Measurements from ENCODE around the gene USP9X. TPM values are rescaled to one million over a fixed set of nuclear protein-coding genes. Genes with fewer than 3 reads are reported as not detected.

USP9X gene
- total and polyA plus RNA-seq, 2 experiments from 2014 or later: 23.8 to 114 TPM

- 82% methylated on average over 6 of the region's 6 CpGs for WGBS (ENCODE audit: low lambda C conversion rate, missing lambda C conversion rate)
- no peaks in the 10 kb centered on the region for H3K79me2 ChIP-seq
These were observed 42.0 kb upstream of the USP9X start for GRCh38 chrX:41043196-41043595.

GRCh38 chrX:41043674-41044345, 41.4 kb upstream of the USP9X start:
- Histone ChIP-seq H3K4me2 (no peak overlapping the region), H3K9me3 (ENCODE audit: low read depth) (no peaks in the 10 kb centered on the region), H3K27ac (no peak overlapping the region), H3K27me3 (no peaks in the 10 kb centered on the region), H4K20me1 (ENCODE audit: insufficient read depth, poor library complexity, severe bottlenecking) (no peaks in the 10 kb centered on the region), H3K9me2 (replicated peaks; ENCODE audit: insufficient read depth) (no peaks in the 10 kb centered on the region), H3K4me3 (no peak overlapping the region), H3K36me3 (replicated peaks; ENCODE audit: insufficient read depth, low read depth) (no peaks in the 10 kb centered on the region), H3K4me1 (ENCODE audit: insufficient read depth) (no peaks in the 10 kb centered on the region), H2AFZ (no peak overlapping the region), H3K79me2 (no peaks in the 10 kb centered on the region)
- TF ChIP-seq EZH2 (IDR thresholded peaks at IDR 0.05; ENCODE audit: borderline replicate concordance) (no peak), CTCF (IDR thresholded peaks at IDR 0.05; ENCODE audit: poor library complexity) (no peak), EZH2phosphoT487 (IDR thresholded peaks at IDR 0.05; ENCODE audit: low read depth, severe bottlenecking, unreplicated experiment) (no peak)
- WGBS (ENCODE audit: low lambda C conversion rate, missing lambda C conversion rate): 81% methylated on average over 6 of the region's 6 CpGs
- no peak for DNase-seq (ENCODE audit: low spot score)

More at GRCh38 chrX:41043196-41043595, 42.0 kb upstream of the USP9X start:
- H3K9me2 ChIP-seq (replicated peaks; ENCODE audit: insufficient read depth): no peaks in the 10 kb centered on the region
- no peak overlapping the region for H3K27ac ChIP-seq
- H4K20me1 ChIP-seq (ENCODE audit: insufficient read depth, poor library complexity, severe bottlenecking): no peaks in the 10 kb centered on the region
- H3K4me1 ChIP-seq (ENCODE audit: insufficient read depth): no peaks in the 10 kb centered on the region
- DNase-seq (ENCODE audit: low spot score): no peak
- no peak for TF ChIP-seq EZH2phosphoT487 (IDR thresholded peaks at IDR 0.05; ENCODE audit: low read depth, severe bottlenecking, unreplicated experiment)
- TF ChIP-seq EZH2 (IDR thresholded peaks at IDR 0.05; ENCODE audit: borderline replicate concordance): no peak
- no peak for TF ChIP-seq CTCF (IDR thresholded peaks at IDR 0.05; ENCODE audit: poor library complexity)
- H3K27me3 ChIP-seq: no peaks in the 10 kb centered on the region
- no peak overlapping the region for H3K4me2 ChIP-seq
- no peaks in the 10 kb centered on the region for H3K36me3 ChIP-seq (replicated peaks; ENCODE audit: insufficient read depth, low read depth)
- no peak overlapping the region for H3K4me3 ChIP-seq
- H3K9me3 ChIP-seq (ENCODE audit: low read depth): no peaks in the 10 kb centered on the region
- H2AFZ ChIP-seq: no peak overlapping the region

- Histone ChIP-seq H3K4me2 (peak overlapping the region; percentile 44), H3K79me2 (no peaks in the 10 kb centered on the region), H3K9me2 (replicated peaks; ENCODE audit: insufficient read depth) (no peaks in the 10 kb centered on the region), H3K27me3 (no peaks in the 10 kb centered on the region), H3K9me3 (ENCODE audit: low read depth) (no peaks in the 10 kb centered on the region), H3K36me3 (replicated peaks; ENCODE audit: insufficient read depth, low read depth) (no peaks in the 10 kb centered on the region), H4K20me1 (ENCODE audit: insufficient read depth, poor library complexity, severe bottlenecking) (no peaks in the 10 kb centered on the region), H3K27ac (peak overlapping the region; percentile 50), H3K4me3 (no peak overlapping the region), H2AFZ (no peak overlapping the region), H3K4me1 (ENCODE audit: insufficient read depth) (no peaks in the 10 kb centered on the region)
- no peak for TF ChIP-seq EZH2phosphoT487 (IDR thresholded peaks at IDR 0.05; ENCODE audit: low read depth, severe bottlenecking, unreplicated experiment)
- TF ChIP-seq EZH2 (IDR thresholded peaks at IDR 0.05; ENCODE audit: borderline replicate concordance): no peak
- TF ChIP-seq CTCF (IDR thresholded peaks at IDR 0.05; ENCODE audit: poor library complexity): no peak
- WGBS (ENCODE audit: low lambda C conversion rate, missing lambda C conversion rate): 51% methylated on average over 3 of the region's 3 CpGs
- DNase-seq (ENCODE audit: low spot score): peak; percentile 31
These were observed 39.2 kb upstream of the USP9X start for GRCh38 chrX:41045960-41046567.
